ENCODE results near the gene IRF2BPL.

The IRF2BPL gene

GRCh38 chr14:77009014-77009413, 19.5 kb downstream of the IRF2BPL start:
- no peak for DNase-seq

- no peak for DNase-seq
Observed at GRCh38 chr14:77008541-77008940, 20.0 kb downstream of the IRF2BPL start.

DNA sequence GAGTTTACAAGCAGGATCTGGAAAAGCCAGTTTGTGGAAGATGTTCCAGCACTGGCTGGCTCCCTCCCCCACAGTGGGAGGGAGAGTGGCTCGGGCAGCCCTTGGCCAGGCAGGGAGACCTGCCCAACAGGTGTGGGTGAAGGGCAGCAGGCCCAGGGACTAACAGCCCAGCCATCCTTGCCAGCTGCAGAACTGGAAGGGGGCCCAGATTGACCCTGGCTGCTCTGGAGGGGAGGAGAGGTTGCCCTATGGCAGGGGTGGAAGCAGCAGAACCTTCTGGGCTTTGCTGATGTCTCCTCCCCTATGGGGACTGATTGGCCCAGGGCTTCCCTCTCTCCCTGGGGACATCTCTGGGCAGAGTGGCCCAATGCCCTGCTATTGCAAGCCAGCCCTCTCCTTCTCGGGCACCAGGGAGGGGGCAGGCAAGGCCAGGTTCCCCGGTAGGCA, 20.5 kb downstream of the IRF2BPL start:
- DNase-seq = no peak

- no peak for DNase-seq
Observed at GRCh38 chr14:77007183-77007974, 21.1 kb downstream of the IRF2BPL start.

GRCh38 chr14:77006132-77006531, 22.4 kb downstream of the IRF2BPL start:
- no peak for DNase-seq

GRCh38 chr14:77005559-77005958, 22.9 kb downstream of the IRF2BPL start:
- DNase-seq = no peak

GRCh38 chr14:77004711-77005460, 23.6 kb downstream of the IRF2BPL start:
- DNase-seq = no peak

DNA sequence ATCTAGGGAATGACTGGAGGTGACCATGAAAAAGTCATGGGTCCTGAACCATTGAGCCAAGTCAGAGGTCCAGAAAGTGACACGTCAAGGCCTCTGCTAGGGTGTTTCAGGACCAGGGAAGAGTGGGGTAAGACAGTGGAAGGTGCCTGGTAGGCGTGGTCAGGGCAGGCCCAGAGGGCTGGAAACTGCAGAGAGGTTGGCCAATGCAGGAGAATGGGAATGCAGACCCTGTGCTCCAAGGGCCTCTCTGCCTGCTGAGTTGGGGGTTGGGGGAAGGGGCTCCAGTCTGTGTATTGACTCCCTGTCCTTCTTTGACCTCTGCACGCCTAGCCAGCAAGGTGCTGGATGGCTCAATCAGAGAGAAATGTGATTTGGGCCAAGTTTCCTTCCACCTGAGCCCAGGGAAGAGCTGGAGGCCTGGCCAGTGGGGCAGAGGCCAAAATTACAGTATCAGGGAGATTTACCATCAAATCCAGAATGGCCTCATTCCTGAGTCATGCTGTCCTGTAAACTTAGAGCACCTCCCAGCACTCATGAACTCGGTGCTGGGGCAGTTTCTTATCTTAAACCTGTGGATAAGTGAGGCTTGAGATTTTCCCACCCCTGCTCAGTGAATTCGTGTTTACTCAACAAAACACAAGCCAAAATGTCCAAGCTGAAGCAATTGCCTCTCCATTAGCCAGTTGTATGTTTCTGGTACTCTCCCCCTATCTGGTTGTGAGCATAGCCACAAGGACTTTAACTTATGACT, 24.4 kb downstream of the IRF2BPL start:
- DNase-seq = no peak

DNA sequence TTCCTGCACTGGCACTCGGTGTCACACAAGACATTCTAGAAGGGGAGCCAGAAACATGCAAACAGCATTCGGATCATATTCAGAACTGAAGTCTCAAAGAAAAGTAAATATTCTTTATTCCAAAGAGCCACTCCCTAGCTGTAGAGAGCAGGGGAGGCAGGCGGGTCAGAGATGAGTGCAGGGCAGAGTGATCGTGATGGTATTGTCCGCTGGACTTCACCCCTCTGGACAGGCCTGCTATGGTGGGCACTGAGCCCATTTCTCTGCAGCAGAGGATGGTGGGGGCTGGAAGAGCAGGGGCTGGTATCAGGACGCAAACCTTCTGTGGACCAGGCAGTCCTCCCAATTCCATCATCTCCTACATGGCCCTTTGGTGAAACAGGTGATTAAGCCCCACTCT, 25.6 kb downstream of the IRF2BPL start:
- DNase-seq = no peak

DNA sequence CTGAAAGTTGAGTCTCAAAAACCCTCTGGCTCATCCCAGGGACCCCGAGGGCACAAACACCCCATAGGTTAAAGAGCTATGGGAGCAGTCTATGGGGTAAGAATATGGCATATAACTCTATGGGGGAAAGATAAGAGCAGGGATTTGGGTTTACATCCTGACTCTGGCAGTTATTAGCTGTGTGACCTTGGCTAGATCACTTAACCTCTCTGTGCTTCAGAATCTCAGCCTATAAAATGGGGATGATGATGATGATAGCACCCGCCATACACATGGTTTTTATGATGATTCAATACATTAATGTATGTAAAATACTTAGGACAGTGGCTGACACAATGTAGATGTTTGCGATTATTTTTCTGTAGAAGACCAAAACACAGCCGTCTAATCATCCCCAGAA, 26.2 kb downstream of the IRF2BPL start:
- no peak for DNase-seq

DNA sequence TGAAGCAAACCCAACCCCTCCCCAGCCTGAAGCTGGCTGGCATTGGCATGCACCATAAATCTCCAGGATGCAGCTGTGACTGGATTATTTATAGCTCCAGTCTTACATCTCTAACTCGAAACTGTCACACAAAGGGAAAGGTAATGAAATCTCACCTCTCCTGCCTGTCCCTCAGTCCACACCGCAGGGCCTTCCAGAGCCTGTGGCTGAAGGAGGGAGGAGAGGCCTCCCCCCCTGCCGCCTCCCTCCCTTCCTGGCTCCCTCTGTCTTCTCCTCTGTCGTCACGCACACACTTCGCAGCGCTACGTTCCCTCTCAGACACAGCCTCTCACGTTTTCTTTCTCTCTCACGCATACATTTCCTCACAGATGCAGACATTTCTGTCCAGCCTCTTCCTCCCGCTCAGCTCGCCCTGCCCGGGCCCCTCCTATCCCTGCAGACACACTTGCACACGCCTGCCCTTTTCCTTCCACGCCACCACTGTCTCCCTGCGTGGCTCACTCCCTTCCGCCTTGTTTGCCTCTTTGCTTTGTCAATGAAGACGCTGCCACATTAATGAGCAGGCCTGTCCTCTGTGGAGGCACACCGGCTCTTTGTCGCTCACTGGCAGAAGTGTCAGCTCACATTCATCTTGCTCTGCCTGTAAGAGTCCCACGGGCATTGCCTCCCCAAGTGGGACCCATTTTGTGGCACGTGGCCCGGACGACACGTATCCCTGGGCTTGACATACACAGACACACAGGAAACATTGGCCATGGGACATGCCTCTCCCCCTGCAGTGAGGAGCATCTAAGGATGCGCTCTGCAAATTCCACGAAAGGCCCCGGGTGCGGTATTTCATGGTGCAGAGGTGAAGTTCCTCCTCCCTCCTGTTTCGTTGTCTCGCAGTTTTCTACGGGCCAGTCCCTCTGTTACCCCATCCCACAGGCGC, 27.9 kb downstream of the IRF2BPL start:
- DNase-seq = peak; percentile 75

DNA sequence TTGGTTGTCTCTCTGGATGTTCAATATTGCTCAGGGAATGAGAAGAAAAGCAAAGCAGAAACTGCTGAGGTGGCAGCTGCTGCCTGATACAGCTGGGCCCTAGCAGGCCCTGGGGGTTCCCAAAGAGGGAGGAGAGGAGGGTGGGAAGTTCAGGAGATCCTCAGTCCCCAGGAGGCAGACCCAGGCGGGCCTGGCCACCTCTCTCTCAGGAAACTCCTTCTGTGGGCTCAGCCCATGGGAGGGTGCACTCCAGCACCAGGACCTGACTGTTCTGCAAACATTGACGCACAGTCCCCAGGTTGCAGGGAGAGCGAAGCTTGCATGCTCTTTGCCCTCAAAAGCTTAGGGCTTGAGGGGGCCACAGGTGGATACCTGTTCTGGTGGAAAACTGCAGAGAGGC, 29.6 kb downstream of the IRF2BPL start:
- no peak for DNase-seq

DNA sequence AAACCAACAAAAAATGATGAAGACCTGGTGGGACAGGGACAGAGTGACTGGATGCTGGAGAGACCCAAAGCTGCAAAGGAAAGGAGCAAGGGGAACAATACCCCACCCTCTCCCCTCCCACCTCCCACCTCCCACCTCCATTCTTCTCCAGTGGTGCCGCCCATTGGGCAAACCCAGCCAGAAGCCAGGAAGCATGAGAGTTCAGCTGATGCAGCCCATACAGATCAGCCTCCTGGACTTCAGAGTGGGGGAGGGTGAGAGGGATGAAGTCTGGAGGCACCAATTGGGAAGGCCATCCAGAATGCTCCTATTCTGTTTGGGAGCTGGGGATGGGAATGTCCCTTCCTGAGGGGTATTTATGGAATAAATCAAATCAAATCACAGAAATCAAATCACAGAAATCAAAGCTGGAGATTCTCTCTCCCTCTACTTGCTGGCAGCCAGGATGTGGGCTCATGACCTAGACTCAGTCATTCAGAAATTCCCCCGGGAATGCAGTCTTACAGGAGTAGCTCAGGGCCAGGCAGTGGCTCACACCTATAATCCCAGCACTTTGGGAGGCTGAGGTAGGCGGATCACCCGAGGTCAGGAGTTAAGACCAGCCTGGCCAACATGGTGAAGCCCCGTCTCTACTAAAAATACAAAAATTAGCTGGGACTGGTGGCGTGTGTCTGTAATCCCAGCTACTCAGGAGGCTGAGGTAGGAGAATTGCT, 31.1 kb downstream of the IRF2BPL start:
- DNase-seq = peak; percentile 72

DNA sequence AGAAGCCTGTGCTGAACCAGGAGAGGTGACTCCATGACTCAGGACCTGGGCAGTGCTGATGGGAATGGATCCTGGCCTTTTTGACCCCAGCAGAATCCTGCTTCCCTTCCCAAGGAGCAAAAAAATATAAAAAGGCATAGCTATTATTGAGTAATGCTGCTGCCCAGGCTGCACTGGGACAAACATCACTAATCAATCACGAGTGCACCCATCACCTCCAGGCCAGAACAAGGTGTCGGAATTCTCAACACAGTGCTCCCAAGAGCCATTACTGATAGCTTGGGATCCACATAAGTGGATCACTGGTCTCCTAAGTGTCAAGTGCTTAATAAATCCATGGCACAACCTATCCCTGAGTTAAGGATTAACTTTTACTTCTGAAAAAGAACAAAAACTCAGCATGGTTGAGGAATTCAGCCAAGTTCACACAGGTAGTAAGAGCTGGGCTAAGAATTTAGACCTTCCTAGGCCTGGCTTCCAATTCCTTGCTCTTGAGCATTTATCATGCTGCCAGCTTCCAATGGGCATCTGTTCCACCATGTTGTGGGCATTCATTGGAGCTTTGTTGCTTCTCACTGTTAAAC, 31.9 kb downstream of the IRF2BPL start:
- no peak for DNase-seq

DNA sequence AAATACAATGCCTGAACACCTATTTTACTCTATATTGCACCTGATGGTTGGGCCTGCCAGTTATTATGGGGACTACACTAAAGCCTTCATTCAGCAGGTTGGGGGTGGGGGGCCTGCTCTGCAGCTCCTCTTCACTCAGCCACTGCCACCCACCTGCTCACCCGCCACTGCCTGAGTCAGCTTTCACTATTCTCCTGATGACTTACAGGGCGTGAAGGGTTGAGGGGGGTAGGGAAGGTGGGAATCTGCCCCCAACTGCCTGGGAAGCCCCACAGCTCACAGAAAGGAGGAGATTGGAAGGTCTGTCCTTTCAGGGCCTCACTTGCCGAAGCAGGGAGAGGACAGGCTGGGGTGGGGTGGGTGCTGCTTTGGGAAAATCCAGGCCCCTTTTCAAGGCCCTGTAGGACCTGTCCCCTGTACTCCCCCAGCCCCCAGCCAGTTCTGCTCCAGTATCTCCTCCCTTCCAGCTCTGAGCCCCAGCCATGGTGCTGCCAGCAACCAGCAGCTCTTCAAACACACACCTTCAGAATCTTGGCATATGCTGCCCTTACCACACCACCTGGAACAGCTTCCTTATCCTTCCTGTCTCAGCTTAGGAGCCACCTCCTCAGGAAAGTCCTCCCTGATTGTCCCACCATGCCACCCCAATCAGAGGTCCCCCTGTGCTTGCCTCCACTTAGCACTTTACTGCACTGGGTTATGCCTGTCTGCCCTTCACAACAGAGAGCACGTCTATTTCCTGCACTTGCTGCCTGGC, 33.1 kb downstream of the IRF2BPL start:
- DNase-seq = no peak

DNA sequence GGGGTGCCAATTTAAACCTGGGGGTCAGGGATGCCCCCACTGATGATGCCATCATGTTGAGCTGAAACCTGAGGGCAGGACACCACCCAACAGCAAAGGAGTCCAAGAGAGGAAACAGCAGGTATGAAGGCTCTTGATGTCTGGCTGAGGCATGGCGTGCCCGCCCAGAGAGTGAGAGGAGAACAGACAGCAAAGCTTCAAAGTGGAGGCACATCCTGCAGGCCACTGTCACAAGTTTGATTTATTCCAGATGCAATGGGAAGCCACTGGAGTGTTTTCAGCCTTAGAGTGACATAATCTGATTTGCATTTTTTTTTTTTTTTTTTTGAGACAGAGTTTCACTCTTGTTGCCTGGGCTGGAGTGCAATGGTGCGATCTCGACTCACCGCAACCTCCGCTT, 34.8 kb downstream of the IRF2BPL start:
- no peak for DNase-seq

- no peak for DNase-seq
Observed at GRCh38 chr14:76990084-76990483, 38.4 kb downstream of the IRF2BPL start.

DNA sequence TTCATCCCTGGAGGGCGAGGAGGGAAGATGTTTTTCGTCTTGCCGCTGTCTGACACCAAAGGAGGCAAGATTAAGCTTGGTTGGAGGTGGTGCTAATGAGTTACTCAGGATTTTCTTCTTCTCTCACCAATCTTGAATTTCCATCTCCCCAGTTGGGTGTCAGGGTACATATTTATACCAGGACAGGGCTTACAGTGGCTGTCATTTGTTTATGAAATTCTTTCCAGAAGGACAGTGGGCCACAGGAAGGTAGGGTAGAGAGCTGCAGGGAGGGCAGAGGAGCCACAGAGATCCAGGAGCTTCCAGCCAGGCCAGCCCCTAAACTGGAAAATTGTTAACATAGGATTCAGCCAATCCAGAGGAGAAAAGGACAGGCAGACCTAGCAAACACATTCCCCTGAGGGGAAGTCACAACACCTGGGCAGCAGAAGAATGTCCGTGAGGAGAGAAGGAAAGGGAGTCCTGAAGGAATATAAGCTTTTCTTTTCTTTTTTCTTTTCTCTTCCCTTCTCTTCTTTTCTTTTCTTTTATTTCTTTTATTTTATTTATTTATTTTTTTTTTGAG, 40.5 kb downstream of the IRF2BPL start:
- no peak for DNase-seq

GRCh38 chr14:76986231-76986565, 42.3 kb downstream of the IRF2BPL start:
- DNase-seq = no peak

DNA sequence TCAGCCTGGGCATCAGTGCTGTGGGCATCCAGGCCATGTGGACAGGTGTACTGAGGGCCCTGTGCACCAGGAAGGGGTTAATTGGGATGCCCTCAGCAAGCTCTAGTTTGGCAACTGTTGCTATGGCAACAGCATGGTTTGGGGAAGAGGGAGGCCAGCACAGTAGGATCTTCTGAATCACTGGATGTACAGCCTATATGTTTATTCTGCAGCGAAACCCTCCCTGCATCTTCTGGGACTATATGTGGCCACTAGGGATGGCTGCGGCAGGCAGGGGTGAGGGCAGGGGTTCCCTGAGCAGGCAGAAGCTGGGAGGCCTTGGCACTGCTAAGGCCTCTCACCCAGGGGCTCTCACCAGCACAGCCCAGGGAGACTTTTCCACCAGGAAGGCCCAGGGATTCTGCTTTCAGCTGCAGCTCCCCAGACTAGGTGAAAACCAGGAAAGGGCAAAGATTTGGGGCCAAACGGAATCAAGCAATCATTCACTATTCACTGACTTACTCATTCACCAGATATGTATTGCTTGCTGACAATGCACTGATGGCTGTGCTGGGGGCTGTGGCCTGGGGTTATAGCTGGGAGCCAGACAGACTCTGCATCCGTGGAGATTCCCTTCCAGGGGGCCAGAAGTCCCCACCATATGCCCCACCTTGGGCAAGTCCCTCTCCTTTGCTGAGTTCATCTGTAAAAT, 42.8 kb downstream of the IRF2BPL start:
- DNase-seq = peak; percentile 68

All from fibroblast of skin of right biceps (primary cell).